Myocyte (in vitro differentiated cells): ENCODE measurements around the gene NET1. TPM values are rescaled to one million over a fixed set of nuclear protein-coding genes. Genes with fewer than 3 reads are reported as not detected.
"Not testable (repeated sequence)": the region's sequence is repeated elsewhere in the genome, so short reads cannot be mapped to it uniquely, and the experiment has no call there.

ENCODE experiments used
- DNase-seq: peaks from one replicate; pipeline ENCODE4 v3.0.0-alpha.2; 2012; ENCODE audit warnings: low read depth
- total RNA-seq: library from RNA; depleted of rRNA; stranded (reverse); fragments of >200 nt; gene quantifications from 2 replicates; pipeline ENCODE4 v1.2.3, GENCODE V29; 2014

NET1 gene
- total RNA-seq, 1 donor from 2014 or later: 31.6 TPM

DNA sequence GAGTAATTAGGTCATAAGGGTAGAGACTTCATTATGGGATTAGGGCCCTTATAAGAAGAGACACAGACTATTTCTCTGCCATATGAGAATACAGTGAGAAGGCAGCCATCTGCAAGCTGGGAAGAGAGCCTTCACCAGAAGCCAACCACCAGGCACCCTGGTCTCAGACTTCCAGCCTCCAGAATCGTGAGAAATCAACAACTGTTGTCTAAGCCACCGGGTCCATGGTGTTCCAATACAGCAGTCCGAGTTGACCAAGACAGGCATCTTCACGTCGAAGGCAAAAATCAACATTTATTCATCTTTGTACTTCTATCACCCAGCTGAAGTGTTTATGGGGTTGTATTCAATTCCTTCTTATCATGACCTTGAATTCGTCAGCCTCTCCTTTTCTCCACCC lies 13.0 kb upstream of the NET1 start:
- DNase-seq: no peak

DNA sequence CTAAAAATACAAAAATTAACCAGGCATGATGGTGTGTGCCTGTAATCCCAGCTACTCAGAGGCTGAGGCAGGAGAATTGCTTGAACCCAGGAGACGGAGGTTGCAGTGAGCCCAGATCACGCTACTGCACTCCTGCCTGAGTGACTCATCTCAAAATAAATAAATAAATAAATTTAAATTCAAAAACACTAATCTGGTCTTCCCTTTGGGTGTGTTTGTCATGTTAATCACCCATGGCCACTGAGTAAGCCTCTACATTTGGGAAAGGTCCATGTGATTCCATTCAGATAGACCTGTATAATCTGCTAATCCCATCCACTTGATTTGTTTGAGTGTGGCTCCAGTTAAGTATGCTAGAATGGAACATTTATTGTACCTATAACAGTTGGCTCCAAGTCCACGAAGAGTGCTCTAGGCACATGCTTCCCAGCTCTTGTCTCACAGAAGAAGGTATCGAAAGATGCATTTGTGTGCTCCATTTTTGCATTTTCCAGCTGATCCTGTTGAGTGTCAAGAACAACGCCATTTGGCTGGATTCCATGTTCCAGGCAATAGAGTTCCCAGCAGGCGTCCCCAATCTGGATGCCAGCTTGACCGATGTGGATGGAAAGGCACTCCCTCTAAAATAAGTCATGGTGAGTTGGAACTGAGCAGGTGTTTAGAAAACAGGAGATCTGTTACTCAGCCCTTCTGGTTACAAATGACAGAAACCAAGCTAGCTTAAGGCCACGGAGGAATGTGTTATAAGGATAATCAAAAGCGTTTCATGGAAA lies 11.7 kb upstream of the NET1 start:
- peak; percentile 64 for DNase-seq

DNA sequence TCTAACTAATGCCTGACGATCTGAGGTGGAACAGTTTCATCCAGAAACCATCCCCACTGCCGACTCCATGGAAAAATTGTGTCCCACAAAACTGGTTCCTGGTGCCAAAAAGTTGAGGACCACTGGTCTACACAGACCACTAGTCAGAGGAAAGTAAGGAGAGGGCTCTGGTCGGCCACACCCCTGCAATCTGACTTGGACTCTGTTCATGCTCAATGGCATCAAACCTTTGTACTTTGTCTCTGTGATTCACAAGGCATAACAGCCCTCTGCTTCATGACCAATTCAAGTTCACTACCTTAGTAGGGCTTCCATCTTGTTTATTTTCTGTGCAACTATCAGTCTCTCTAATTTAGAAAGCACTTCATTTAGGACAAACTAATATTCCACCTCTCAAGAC lies 9.6 kb upstream of the NET1 start:
- DNase-seq: no peak

DNA sequence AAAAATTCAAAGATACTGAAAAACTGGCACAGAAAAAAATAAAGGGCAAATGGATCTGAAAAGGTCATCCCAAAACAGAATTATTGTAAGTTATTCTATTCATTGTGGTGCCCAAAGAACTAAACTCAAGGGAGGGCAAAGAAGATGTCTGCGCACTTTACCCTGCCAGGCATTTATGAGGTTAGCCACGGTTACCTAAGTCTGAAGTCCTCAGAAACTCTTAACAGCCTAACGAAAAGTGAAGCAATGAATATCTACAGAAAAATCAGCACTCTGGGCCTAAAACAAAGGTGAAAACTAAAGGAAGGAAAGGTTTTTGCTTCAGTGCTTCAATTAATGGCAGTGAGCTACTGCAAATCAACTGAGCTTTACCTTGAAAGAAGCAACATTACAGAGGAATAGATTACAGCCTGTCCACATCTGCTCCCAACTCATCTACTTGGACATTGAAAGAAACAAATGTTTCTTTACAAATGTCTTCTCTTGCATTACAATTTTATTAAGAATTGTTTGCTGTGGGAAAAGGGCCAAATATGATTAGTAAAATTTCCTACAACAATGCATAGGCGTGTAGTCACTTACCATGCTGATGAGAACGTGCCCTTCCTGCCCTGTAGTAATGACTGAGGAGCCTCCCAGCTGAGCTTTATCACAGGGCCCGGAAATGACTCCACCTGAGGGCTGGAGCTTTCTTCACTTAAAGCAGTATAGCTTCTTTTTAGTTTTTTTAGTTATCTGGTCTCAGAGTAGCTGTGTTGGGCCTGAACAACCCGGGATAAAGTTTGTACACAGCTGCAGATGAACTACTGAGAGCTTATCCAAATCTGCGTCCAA lies 7.9 kb upstream of the NET1 start, which contains the start of gene TUBAL3:
TSS of gene TUBAL3 (minus strand) at position 621 of the 834 bp plus-strand sequence. CDS start at position 585, 36 bp downstream.
- DNase-seq: no peak

DNA sequence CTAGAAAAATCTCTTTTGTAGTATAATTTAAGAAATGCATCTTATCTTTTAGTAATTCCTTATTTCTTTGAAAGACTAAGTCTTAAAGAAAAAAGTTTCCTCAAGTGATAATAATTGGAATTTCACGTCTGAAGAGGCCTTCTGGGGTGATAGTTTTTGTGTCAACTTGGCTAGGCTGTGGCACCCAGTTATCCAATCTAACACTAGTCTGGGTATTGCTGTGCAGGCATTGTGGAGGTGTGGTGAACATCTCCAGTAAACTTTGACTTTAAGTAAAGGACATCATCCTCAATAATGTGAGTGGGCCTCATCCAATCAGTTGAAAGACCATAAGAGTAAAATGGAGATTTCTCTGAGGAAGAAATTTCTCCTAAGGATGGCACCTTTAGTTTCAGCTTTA lies 5.4 kb upstream of the NET1 start:
- no peak for DNase-seq

DNA sequence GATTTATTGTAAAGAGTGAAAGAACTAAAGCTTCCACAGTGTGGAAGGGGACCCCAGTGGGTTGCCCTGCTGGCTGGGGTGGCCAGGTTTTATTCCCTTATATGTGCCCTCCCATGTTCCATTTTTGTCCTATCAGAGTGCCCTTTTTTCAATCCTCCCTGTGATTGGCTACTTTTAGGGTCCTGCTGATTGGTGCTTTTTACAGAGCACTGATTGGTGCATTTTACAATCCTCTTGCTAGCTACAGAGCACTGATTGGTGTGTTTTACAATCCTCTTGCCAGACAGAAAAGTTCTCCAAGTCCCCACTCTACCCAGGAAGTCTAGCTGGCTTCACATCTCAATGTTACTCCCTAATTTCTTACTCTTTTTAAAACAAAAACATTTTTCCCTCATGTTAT lies 1.6 kb upstream of the NET1 start:
- not testable (repeated sequence) for DNase-seq

DNA sequence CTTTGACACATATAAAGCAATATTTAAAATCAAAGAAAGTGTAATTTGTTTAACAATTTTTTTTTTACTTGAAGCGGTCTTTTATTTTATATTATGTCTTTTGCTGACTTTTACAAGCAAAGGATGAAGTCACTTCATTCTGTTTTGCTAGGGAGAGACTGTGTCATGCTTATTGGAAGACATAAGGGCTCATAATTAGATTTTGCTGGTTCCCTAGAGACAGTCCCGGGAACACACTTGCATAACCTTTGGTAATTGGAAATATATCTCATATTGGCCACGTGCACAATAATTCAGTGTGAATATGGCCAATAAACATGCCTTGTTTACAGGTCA lies 448 bp upstream of the NET1 start:
- DNase-seq: no peak

DNA sequence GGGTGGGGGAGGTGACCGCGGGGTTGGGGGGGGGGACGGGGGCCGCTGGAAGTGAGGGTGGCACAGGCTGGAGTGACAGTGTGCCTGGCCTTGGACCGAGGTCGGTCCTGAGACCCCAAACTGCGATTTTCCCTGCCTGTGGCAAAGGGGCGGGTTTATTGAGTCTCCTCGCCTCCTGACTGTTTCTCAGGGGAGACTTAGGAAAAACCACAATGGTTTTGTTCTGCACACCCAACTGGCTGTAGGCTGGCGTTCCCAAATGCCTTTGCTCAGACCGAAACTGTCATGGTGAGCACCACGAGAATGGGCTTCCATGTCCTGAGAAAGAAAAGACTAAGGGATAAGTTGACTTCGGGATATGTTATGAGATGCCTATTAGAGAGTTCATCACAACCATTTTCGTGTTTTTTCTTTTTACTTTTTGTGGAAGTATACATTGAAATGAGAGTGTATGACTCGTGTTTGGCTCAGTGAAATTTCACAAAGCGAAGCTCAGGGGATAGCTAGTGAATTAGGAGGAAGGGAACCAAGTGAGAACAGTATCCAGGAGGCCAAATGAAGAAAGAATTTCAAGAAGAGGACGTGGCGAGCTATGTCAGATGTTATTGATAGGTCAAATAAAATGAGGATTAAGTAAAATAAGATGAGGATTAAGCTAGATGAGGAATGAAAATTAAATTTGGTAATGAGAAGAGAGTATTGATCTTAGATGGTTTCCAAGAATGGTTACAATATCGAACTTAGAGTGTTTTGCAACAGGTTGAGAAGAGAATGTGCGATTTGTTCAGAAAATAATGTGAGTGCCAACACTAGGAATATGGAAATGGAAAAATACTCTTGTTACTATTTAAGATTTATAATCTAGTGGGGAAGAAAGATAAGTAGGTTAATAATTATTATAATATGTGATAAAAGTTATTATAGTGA lies 918 bp downstream of the NET1 start:
- DNase-seq: peak; percentile 67

DNA sequence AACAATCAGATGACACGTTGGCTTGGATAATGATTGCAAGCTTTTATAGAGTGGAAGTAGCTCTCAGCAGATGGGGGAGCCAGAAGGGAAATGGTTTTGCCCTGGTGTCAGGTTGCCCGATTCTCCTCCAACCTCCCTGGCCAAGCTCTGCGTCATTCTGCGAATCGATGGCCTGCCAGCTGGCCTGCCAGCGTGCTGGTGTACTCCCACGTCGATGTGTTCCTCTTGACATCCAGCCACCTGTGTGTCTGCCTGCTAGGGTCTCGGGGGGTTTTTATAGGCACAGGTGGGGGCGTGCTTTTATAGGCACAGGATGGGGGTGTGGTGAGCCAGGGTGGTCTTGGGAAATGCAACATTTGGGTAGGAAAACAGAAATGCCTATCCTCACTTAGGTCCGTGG lies 4.6 kb downstream of the NET1 start:
- no peak for DNase-seq

DNA sequence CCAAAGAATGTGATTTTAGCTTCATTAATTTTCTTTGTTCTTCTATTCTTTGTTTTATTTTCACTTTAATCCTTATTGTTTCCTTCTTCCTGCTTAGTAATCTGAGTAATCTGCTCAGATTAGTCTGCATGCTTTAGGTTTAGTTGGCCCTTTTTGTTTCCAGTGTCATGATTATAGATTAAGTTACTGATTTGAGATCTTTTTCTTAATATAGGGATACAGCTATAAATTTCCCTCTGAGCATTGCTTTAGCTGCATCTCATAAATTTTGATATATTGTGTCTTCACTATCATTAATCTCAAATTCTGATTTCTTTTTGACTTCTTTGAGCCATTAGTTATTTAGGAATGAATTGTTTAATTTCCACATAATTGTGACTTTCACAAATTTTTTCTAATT lies 6.2 kb downstream of the NET1 start:
- no peak for DNase-seq

DNA sequence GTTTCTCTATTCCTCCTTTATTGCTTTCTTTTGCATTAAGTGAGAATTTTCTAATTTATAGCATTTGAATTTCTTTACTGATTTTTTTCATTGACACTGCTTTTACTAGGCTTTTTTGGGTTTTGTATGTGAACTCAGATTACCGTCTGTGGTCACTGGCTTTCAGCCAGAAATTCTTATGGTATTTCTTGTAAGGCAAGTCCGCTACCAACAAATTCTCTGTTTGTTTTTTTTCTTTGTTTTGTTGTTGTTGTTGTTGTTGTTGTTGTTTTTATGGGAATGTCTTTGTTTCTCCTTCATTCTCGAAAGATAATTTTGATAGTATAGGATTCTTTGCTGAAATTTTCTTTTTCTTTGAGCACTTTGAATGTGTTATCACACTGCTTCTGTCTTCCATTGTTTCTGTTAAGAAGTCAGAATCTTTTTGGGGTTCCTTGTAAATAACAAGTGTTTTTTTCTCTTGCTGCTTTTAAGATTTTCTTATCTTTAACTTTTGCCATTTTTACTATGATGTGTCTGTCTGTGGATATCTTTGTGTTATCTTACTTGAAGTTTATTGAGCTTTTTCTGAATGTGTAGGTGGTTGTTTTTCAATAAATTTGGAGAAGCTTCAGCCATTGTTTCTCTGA lies 7.2 kb downstream of the NET1 start:
- DNase-seq: peak; percentile 71

DNA sequence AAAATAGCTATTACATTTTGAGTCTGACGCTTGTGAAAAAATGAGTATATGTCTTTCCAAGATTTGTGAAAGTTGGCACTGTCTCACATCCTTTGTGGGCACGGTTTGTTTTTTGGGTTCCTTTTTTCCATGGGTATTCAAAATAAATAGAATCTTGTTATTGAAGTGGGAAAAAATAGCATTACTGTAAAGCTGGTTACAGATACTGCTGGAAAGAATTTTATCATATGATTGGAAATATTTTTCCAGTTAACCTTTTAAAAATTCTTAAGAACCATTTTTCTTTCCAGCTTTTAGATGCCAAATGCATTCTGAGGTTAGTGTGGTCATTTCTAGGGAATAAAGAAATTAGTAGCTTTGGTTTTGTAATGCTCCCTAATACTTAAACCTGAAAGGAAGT lies 11.4 kb downstream of the NET1 start:
- DNase-seq: no peak

DNA sequence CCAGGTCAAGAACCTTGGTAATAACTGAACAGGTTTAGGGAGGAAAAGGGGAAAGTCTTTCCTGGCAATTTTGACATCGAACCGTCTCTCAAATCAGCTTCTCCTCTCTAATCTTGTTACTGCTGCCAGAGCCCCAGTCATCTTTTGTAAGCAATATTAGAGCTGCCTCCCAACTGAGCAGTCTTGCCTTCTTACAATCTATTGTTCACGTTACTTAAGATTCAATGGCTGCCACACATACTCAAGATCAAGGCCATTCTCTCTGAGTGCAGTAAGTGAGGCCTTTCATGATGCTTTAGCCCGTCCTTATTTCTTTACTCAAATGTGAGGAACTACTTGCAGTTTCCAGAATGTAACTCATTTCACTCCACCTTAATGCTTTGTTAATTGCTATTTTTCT lies 12.4 kb downstream of the NET1 start:
- no peak for DNase-seq

DNA sequence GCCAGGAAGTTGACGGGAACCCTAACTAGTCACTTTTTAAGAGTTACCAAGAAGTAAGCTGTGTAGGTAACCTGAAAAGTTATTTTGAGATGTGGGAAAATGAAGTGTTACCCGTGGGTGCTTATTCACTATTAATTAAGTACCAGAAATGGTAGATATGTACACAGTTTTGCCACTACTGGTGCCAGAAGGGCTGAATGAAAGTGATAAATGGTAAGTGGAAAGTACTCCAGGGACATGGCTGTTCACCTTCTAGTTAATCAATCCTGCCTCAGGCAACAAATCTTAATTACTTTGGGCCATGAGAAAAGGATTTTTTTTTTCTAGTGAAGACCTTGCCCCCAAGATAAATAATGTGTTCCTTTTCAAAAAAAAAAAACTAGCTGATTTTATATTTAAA lies 15.8 kb downstream of the NET1 start:
- DNase-seq: no peak

DNA sequence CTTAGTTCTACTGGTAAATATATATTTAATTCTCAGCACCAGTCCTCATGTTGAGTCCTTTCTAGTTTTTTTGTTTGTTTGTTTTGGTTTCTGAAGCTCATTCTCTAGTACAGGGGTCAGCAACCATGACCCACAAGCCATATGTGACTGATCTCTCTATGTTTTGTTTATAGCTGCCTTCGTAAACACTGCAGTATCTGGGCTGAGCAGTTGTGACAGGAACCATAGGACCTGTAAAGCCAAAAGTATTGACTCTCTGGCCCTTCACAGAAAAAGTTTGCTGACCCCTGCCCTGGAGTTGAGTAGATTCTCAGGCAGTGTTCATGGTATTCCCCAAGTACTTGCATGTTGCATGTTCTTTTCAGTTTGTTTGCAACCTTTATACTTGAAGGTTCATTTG lies 20.8 kb downstream of the NET1 start:
- no peak for DNase-seq

DNA sequence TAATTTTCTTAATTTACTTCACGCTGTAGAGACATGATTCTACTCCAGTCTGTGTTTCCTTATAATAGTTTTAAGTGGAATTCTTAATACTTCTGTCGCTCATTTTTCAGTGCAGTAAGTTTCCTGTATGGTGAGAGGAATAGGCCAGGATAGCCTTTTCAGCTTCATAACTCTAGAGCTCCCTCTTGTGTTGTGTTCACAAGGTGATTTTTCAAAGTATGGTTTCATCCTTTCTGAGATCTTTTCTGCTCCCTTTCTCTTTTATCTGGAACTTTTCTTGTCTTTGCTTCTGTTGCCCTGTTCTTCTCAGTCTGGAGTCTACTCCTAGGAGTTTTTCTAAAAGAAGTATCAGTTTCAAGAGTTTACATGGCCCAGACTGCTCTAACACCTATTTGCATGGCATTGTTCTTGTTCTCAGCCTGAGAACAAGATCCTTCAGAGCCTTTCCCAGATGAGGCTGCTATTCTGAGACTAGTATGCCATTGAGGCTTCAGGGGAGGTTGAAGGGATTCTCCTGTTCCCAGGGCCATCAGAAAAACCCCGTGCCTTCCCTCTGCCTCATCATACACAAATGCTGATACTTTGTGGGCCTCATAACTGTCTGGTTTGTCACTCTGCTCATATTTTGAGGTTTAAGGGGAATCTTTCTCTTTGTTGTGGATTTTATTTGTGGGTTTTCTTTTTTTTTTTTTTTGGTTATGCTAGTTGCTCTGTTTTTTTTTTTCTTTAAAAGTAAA lies 21.8 kb downstream of the NET1 start:
- DNase-seq: peak; percentile 89

DNA sequence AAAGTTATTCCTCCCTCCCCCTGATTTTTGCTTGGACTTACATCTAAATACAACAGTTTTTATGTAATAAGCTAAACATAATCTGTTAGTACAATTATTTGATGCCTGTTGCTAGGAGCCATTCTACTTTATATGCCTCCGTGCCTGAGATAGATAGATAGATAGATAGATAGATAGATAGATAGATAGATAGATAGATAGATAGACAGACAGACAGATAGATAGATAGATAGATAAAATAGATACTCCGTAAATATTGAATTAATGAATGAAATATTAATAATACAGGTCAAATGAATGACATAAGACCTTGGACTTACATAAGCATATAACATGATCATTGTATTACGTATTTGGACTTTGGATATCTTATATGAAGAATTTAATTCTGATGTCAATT lies 23.0 kb downstream of the NET1 start:
- DNase-seq: no peak

DNA sequence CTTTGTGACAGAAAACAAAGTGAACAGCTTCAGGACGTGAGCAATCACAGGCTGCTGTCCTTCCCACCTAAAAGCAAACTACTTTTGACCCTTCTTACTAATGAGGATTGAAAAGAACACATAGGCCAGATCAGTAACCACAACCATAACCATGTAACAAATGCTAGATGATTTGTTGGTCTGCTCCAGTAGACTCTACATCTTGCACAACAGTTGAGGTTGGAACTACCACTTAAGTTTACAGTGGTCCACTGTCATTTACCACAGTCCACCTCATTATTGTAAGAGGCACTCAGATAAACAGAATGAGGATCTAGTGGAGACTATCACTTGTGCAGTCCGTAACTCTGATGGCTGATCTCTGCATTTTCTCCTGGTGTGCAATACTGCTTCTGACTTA lies 27.8 kb downstream of the NET1 start:
- DNase-seq: peak; percentile 28

DNA sequence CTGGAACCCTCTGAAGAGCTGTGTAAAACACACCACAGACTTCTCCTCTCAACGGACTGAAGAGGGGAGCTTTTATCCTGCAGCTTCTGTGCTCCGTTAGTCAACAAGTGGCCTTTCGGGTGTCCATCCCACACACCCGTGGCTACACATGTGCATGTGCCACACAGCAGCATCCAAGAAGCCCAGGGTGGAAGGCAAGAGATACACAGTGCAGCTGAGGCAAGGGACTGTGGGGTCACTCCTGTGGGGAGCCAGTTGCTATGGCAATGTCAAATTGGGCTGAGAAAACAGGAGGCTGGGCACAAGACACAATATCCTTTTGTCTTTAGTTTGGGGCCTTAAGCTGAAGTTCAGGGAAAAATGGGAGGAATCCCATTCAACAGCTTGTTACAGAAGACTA lies 28.7 kb downstream of the NET1 start:
- no peak for DNase-seq
